Activated CD4-positive, CD25-positive, alpha-beta regulatory T cell treated with anti-CD3 and anti-CD28 coated beads, Interleukin-2, amount 50 U/mL, for 24 hours (primary cell): ENCODE measurements around the gene SLC15A4.
"Not testable (repeated sequence)": the region's sequence is repeated elsewhere in the genome, so short reads cannot be mapped to it uniquely, and the experiment has no call there.

Source experiments
- ATAC-seq, 2 donors: fragments of 150-1000 bp; cut with Tn5 transposase; one replicate each; pipeline ENCODE4 v1.10.0; 2021; ENCODE audit warnings: mild to moderate bottlenecking in 1 of 2, moderate library complexity in 1 of 2

Gene SLC15A4

DNA sequence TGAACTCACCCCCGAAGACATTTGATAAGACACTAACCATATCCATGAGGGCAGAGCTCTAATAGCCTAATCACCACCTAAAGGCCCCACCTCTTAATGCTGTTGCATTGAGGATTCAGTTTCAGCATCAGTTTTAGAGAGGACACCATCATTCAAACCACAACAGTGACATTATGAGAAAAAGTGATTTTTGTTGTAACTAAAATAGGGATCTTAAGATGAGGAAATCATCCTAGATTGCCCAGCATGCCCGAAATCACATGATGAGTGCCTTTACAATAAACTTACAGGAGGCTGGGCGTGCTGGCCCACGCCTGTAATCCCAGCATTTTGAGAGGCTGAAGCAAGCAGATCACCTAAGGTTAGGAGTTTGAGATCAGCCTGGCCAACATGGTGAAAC lies 19.8 kb upstream of the SLC15A4 start:
- ATAC-seq = no peak

DNA sequence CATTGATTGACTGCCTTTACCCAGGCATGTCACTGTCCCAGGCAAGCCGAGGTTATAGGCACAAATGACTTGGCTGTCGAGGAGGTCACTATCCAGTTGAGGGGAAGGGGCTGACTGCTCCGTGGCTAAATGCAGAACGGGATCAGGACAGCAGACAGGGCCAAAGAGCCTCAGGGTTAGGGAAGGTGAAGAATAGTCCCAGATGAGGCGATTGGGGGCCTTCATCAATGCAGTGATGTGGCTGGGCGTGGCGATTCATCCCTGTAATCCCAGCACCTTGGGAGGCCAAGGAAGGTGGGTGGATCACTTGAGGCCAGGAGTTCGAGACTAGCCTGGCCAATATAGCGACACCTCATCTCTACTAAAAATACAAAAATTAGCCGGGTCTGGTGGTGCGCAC lies 18.8 kb upstream of the SLC15A4 start:
- no peak for ATAC-seq

DNA sequence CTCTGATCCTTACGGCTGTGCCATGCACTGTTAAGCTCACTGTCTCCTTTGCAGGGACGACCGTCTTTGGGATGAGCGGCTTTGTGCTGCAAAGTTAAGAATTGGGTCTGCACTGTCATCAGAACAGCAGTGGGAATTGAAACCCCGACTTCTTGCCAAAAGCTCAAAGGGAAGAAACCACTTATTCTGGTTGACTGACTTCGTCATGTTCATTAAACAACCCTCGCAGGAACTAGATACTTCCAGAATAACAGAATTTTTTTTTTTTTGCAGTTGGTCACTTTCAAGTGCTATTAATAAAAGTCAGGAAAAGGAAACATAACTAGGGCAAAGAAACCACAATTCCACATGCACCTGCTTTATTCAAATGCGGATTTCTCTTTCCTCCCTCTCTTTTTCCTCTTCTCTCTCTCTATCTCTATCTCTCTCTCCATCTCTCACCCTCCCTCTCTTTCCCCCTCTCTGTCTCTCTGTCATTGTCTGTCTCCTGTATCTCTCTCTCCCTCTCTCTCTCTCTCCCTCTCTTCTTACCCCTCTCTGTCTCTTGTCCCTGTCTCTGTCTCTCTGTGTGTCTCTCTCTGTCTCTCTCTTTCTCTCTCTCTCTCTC lies 17.2 kb upstream of the SLC15A4 start:
- no peak for ATAC-seq

DNA sequence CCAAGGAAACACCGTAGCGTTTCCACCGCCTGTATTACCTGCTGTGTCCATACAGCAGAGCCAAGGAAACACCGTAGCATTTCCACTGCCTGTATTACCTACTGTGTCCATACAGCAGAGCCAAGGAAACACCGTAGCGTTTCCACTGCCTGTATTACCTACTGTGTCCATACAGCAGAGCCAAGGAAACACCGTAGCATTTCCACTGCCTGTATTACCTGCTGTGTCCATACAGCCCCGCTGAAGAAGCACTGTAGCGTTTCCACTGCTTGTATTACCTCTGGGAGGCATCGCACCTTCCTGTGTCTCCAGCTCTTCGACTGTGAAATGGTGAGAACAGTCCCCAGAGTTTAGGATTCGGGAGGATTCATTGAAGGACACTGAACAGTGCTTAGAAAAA lies 16.1 kb upstream of the SLC15A4 start:
- ATAC-seq = not testable (repeated sequence)

DNA sequence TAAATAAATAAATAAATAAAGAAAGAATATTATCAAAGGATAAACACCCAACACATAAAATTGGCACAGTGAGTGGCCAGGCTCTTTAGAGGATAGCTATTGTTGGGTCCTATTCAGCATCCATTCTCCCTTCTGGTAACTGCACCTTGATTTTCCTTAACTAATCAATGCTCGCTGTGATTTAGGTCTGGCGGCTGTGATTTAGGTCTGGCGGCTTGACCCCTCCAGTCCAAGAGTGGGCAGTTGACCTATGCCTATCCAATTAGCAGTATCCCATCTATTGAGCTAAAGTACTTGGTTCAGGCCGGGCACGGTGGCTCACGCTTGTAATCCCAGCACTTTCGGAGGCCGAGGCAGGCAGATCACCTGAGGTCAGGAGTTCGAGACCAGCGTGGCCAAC lies 9.7 kb upstream of the SLC15A4 start:
- no peak for ATAC-seq

DNA sequence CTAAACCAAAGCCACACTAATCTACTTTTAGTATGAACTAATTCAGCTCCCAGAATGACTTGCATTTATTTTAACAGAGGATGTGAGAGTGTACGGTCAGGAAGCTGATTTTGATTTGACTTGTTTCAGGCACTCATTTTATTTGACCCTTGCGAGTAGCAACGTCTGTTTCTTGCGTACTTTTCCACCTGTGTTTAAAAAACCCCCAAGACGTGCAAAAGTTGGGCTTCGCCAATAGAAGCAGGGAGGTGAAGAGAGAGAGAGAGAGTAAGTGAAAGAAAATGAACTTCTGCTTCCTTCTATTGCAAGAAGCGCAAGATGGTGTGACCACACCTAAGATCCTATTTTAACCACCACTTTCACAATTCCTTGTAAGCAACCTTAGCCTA lies 6.7 kb upstream of the SLC15A4 start:
- peak; percentile 18 to 24 for ATAC-seq

DNA sequence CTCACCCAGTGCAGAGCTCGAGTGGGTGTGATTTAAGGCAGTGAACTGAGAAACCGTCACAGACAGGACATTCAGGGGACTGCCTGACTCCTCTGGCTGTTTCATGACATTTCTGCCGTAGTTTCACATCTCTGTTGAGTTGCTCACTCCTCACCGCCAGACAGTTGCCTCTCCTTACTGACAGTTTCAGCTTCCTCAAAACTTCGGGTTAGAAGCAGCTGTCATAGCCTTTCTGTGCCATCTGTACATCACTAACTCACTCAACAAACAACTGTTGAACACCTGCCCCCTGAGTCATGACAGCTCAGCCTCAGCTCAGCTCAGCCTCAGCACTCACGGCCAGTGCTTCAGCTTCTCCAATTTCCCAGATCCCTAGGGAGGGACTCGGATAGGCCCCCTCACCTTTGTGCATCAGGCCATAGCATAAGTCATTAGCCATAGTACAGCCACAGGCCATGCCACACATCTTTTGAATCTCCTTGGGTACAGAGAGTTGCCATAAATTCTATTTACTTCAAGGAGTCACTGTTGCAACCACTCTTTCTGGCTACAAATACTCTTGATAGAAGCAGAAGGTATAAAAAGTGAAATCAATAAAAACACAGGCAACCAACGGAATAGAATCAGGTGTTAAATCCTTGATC lies 6.2 kb upstream of the SLC15A4 start:
- ATAC-seq = peak; percentile 78 to 81

DNA sequence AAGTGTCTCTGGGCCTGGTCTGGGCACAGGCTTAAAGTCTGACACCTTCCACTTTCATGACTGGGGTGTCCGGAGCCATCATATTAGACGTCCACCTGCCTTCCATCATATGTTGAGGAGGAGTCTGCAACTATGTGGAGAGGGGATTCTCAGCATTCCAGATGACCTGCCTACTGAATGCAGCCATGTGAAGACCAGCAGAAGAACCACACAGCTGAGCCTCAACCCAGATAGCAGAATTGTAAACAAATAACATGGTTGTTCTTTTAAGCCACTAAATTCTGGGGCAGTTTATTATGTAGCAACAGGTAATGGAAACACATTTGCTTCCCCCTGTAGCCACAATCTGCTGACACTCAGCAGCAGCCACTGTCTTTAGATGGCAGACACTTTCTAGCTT lies 4.0 kb upstream of the SLC15A4 start:
- no peak for ATAC-seq

DNA sequence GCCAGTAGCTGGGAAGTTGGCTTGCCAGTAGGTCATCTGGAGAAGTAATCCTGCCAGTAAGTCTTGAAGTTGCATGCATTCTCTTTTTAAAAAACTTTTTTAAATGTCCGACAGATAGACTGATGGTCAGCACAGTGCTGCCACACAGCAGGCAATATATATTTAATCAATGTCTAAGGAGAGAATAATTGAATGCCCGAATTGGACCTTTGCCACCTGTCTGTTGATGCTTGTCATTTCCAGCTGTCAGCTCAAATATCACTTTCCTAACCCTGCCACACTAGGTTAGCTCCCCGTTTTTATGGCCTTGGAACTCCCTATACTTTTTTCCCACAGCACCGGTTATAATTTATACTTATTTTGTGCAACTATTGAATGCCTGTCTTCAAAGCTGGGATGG lies 2.1 kb upstream of the SLC15A4 start:
- ATAC-seq = no peak

DNA sequence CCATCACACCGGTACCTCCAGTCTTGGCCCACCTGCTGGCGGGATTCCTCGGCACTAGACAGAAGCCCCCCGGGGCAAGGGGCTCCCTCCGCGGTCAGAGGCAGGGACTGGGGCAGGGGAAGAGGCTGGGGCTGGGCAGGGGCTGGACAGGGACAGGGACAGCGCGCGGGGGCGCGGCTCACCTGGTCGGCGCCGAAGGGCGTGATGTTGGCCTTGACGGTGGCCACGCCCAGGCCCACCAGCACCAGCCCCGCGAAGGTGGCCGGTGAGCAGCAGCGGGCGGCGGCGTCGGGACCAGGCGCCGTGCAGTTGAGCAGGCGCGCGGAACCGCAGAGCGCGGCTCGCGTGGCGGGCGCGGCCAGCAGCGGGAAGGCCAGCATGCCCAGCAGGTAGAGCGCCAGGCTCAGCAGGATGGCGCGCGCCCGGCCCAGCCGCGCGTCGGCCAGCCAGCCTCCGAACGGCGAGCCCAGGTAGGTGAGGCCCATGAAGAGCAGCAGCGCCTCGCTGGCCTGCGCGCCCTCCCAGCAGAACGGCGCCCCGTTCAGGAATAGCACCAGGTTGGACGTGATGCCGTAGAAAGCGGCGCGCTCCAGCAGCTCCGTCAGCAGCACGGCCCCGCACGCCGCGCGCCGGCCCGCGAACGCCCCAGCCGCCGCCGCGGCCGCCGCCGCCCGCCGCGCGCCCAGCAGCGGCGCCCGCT lies 392 bp downstream of the SLC15A4 start:
- peak; percentile 8 for ATAC-seq

DNA sequence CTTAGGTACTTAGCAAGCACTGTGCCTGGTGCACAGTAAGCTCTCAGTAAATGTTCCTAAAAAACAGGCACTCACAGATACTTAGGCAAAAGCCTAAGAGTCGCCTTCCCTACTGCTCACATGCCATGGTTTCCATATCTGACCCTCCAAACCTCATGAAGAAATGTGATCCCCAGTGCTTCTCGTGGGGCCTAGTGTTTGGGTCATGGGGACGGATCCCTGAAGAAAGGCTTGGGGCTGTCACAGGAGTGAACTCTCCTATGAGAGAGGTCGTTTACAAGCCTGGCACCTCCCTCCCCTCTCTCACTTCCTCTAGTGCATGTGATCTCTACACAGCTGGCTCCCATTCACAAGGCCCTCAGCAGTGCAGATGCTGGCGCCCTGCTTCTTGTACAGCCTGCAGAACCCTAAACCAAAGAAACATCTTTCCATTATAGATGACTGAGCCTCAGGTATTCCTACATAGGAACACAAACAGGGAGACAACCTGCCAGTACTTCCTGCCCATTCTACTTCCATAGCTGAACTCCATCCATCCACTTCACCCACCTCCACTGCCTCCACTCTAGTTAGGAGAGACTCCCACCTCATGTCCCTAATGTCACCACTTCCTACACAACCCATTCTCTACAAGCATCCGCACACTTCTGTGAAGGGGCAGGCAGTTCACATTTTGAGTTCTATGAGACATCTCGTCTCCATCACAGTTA lies 2.9 kb downstream of the SLC15A4 start:
- ATAC-seq = no peak

DNA sequence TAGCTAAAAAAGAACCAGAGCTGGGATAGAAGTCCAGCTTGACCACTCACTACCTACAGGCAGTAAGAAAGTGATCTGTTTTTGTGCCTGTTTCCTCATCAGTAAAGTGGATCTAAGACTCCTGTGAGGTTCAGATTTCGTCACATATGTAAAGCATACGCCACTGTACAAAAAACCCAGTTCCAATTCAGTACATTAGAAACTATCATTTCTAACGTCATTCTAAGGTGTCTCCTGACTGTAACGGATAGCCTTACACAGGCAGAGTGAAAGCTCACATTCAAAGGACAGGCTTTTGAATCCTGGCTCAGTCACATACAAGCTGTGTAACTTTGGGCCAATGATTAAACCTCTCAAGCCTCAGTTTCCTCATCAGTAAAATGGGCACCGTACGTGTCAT lies 3.5 kb downstream of the SLC15A4 start:
- no peak for ATAC-seq

DNA sequence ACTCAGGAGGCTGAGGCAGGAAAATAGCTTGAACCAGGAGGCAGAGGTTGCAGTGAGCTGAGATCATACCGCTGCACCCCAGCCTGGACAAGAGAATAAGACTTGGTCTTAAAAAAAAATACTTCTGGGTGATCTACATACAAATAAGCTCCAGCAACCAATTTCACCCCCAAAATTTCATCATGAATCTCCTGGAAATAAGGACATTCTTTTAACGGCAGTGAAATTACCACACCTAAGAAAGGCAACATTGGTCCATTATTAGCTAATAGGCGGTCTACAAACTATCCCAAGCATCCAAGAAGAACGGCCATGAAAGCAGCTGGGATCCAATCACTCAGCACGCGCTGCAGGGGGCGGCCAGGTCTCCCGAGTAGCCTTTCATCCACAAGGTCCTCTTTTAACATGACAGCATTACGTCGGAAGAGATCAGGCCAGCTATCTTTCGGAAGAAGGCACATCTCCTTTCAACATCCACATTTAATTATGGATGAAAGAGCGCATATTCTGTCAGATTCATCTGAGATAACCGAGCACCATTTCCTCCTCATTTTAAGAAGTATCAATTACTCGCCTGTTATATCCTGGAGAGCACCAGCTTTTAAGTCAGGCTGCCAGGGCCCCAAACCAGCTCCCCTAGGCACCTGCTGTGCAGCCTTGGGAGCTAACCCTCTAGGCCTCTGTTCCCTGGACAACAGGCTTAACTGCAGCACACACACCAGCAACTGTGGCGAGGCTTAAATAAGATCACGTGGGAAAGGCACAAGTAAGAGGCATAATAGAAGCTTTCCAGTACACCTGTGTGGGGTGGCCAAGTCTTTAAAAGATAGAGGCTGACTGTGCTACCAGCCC lies 4.2 kb downstream of the SLC15A4 start:
- no peak for ATAC-seq

DNA sequence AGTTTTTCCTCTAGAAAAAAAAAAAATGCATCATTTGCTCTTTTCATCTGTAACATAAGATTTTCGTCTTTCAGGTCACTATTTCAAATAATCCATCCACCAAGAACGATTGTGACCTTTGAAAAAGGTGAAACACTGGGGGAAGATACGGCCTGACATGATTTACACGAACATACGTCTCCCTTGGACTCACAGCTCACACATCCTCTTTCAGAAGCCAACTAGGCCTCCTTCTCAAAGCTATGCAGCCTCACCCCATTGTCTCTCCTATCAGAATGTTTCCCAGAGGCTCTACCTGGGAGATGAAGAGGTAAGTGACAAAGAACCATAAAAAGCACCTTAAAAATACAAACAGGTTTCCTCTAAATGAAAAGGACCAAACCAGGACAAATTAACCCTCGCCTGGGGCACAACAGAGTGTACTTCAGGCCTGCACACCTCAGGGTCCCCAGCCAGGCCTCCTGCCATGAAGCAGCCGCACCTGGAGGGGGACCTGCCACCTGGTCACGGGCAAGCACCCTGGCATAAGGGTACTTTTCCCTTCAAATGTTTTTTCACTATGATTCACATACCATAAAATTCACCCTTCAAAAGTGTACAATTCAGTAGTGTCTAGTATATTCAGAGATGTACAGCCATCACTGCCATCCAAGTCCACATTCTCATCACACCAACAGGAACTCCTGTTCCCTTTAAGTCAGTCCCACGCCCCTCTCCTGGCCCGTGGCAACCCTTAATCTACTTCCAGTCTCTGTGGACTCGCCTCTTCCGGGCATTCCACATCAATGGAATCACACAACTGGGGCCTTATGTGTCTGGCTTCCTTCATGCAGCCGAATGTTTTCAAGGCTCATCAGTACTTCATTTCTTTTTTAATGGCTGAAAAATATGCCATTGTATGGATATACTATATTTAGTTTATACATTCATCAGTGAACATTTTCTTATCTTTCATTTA lies 5.4 kb downstream of the SLC15A4 start:
- no peak for ATAC-seq

DNA sequence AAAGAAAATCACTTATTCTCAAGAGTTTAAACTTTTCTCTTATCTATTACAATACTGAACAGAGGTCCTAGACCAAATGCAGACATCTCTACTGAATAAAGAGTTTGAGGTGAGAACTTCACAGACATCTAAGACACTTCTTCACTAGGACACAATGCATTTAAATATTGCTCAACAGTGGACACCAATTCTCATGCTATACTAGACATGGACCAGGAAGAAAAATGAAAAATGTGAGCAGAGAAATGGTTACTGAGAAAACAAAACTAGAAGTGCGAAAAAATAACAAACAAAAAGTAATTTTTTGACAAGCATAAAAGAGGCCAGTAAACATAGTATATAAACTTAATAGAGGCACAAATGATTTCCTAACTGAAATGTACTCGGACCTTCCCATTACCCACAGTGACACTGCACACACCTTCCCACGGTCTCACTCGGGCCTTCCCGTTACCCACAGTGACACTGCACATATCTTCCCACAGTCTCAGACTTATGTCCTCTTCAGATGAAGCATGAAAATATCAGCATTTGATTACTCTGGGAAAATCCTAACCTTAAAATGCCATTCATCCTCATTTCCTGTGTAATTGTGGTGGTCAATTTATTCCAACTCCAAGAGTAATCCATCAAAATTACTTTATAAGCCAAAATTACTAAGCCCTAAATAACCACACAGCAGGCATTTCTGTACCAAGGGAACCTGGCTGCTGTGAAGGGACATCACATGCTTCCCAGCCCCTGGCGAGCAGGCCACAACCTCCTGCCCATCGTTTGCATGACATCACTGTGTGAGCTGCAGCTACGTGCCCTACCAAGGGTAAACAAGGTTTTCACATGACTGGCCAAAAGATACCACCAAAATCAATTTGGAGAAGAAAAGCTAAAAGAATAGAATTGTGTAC lies 6.4 kb downstream of the SLC15A4 start:
- ATAC-seq = peak in 1 of 2 donors; percentile 8

DNA sequence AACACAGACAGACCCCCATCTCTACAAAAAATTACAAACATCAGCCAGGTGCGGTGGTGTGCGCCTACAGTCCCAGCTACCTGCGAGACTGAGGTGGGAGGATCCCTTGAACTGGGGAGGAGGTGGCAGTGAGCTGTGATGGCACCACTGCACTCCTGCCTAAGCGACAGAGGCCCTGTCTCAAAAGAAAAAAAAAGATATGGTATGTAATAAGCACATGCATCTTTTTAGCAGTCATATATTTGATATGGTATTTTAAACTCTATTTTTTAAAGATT lies 7.2 kb downstream of the SLC15A4 start:
- no peak for ATAC-seq

DNA sequence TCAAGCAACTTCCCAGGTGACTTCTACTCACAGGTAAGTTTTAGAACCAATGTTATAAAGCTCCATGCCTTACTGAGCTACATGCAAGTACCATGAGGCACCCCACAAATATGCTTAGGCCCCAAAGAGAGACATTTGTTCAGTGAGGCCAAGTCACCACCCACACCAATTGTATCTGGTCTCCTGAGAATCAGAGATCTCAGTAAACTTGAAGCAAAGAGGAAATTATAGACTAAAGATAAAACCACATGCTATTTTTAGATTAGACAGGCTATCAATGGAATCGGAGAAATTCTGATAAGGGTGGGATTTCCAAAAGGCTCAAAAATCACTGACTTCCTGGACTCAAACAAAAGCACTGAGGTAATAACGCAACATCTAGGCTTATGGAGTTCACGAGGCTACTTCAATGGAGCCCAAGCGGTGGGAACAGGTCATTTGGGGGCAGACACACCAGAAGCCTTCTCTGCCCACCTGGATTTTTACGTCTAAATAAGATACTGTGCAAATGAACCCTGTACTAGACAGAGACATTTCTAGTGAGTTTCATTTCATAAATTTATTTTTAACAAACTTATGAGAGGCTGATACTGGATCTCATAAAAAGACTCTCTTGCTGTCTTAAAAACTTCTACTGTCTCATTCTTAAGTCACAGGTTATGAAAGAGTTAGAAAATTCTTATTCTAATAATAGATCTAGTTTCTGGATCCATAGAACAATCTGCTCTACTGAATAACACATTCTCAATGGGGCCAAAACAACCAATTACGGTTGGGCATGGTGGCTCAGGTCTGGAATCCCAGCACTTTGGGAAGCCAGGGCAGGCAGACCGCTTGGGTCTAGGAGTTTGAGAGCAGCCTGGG lies 7.7 kb downstream of the SLC15A4 start:
- ATAC-seq = no peak

DNA sequence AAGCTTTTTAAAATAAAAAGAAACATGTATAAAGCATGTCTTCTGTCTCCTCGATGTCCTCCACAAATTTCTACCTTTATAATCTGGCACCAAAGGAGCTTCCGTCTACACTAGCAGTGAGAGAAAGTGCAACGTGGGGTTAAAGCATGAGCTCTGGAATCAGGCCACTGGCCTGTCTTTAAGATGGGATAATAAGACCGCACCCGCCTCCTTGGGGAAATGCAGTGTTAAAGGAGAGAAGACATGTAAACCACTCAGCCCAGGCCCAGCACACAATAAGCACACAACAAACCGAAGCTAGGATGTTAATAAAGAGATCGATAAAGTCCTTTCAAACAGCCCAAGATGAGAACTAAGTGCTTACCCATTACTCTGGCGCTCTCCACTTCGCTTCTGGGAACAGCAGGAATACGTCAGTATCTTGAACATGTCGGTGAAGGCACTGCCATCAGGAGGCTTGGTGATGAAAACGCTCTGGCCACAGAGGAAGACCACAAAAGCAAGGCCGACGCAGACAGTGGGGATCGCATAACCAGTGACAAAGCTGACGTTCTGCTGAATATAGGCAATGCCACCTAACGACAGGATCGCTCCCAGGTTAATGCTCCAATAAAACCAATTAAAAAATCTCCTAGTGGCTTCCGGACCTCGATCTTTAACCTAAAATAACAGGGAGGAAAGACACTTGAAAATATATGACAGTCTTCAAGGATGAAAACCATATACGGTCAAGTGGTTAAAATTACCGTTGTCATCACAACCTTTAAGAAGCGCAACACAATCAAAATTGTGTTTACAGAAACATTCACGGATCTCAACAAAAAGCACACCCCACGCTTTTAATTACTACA lies 9.1 kb downstream of the SLC15A4 start:
- no peak for ATAC-seq

DNA sequence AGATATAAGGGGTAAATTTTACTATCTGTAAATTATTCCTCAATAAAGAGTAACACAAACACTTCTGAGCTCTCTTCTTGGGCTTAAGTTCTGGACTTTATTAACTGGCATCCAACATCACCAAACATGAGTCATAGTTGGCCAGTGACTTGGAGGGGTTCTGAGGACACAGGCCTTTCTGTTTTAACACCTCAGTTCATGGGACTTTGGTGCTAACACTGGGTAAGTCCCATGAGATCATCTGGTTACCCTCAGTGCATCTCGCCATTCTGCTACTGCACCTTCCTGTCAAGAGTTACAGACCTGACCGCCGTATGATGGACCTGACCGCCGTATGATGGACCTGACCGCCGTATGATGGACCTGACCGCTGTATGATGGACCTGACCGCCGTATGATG lies 9.9 kb downstream of the SLC15A4 start:
- ATAC-seq = peak; percentile 39 to 46
